Left lung (tissue), 10 donors: ENCODE data around the gene ERCC2. TPM values are rescaled to one million over a fixed set of nuclear protein-coding genes. Genes with fewer than 3 reads are reported as not detected.

Experiments used
- ATAC-seq: fragments of 200-7000 bp; cut with Tn5 transposase; one replicate; pipeline ENCODE4 v1.9.1; 2020; ENCODE audit warnings: moderate library complexity
- DNase-seq, 4 donors: peaks; one replicate each; pipeline ENCODE4 v3.0.0-alpha.2; 2013 to 2020
- H3K27ac ChIP-seq, 2 donors: fragments of 200-600 bp; sonication (generic) in 1 of 2; one replicate each; pipeline versions ENCODE4 v1.5.0 to v1.8.0; 2020 to 2021
- H3K27me3 ChIP-seq, 2 donors: fragments of 200-600 bp; sonication (generic) in 1 of 2; one replicate each; pipeline versions ENCODE4 v1.5.0 to v1.8.0; 2020 to 2021
- H3K36me3 ChIP-seq, 2 donors: fragments of 200-600 bp; sonication (generic) in 1 of 2; one replicate each; pipeline versions ENCODE4 v1.5.0 to v1.8.0; 2020 to 2021
- H3K4me1 ChIP-seq, 2 donors: fragments of 200-600 bp; one replicate each; pipeline ENCODE4 v1.8.0; 2021
- H3K4me3 ChIP-seq, 2 donors: fragments of 200-600 bp; sonication (generic) in 1 of 2; one replicate each; pipeline versions ENCODE4 v1.5.0 to v1.8.0; 2020 to 2021; ENCODE audit warnings: mild to moderate bottlenecking in 1 of 2
- H3K9me3 ChIP-seq, 2 donors: fragments of 200-600 bp; sonication (generic) in 1 of 2; one replicate each; pipeline versions ENCODE4 v1.5.0 to v1.8.0; 2020 to 2021
- CTCF ChIP-seq, 2 donors: fragments of 200-600 bp; sonication (generic) in 1 of 2; IDR thresholded peaks; one replicate each; pipeline versions ENCODE4 v1.5.0 to v1.8.0; 2021; ENCODE audit warnings: antibody characterized with exemption in 2 of 2
- intact Hi-C, 2 donors: fragments of 100-400 bp; cut with DNase I; formaldehyde crosslinking; loops; one replicate each; pipeline versions ENCODE4 v1.11.2 to v1.14.2; 2022
- polyA plus RNA-seq, 6 donors: library from polyadenylated mRNA; unstranded; fragments of 120-200 nt; gene quantifications; one replicate each; pipeline ENCODE4 v1.2.1, GENCODE V29; 2013; ENCODE audit not compliant: insufficient read length in 6 of 6
- total RNA-seq, 2 donors: library from RNA; stranded (reverse); fragmentation: NEBNext Ultra II Directional; extraction: Animal tissue kit (Norgen Biotek cat#: 25700); gene quantifications; one replicate each; pipeline ENCODE4 v1.2.1, GENCODE V29; 2021
- donor health status: DM: no; HTN: yes; CAD: no.
- donor health status: DM: no; HTN: no; CAD: no.

Gene ERCC2
- total and polyA plus RNA-seq, 8 donors, result 21.2 to 36.7 (median 31.3) TPM

GRCh38 chr19:45303269-45304060, 66.9 kb downstream of the ERCC2 start:
- DNase-seq (no peak), ATAC-seq (no peak)
- no peak overlapping the region for H3K27ac ChIP-seq
- intact Hi-C loops, result no loop called here
- no peaks in the 10 kb centered on the region for H3K4me1 ChIP-seq
- no peak overlapping the region for H3K4me3 ChIP-seq
- TF ChIP-seq CTCF (IDR thresholded peaks at IDR 0.05), result no peak
- H3K36me3 ChIP-seq, result peaks cover 0 to 37% of the 10 kb centered on the region in 2 donors
- H3K27me3 ChIP-seq, result peaks cover 0 to 4% of the 10 kb centered on the region in 2 donors
- H3K9me3 ChIP-seq, result no peaks in the 10 kb centered on the region

GRCh38 chr19:45302416-45302815, 68.0 kb downstream of the ERCC2 start:
- intact Hi-C loops, result no loop called here
- Histone ChIP-seq H3K36me3 (peaks cover 0 to 44% of the 10 kb centered on the region in 2 donors), H3K27ac (no peak overlapping the region), H3K4me3 (no peak overlapping the region), H3K9me3 (no peaks in the 10 kb centered on the region), H3K27me3 (no peaks in the 10 kb centered on the region), H3K4me1 (no peaks in the 10 kb centered on the region)
- TF ChIP-seq CTCF (IDR thresholded peaks at IDR 0.05), result no peak
- DNase-seq (no peak), ATAC-seq (no peak)

Other genes starting within 250 kb of the ERCC2 start
- not detected for gene NKPD1, start 209.6 kb downstream of the ERCC2 start, total RNA-seq
- under 1 TPM; 0.08 to 0.24 (median 0.17) TPM for gene NKPD1, start 209.6 kb downstream of the ERCC2 start, polyA plus RNA-seq
- gene TRAPPC6A, start 192.3 kb downstream of the ERCC2 start, total RNA-seq, result 10 to 100 TPM; 13.0 to 13.6 TPM
- gene TRAPPC6A, start 192.3 kb downstream of the ERCC2 start, polyA plus RNA-seq, result 10 to 100 TPM; 19.1 to 28.9 (median 24.1) TPM
- 10 to 100 TPM; 13.8 to 15.8 TPM for gene BLOC1S3, start 191.8 kb downstream of the ERCC2 start, total RNA-seq
- 10 to 100 TPM in 1 of 6 donors, 1 to 10 TPM in 5; 7.8 to 10.5 (median 9.0) TPM for gene BLOC1S3, start 191.8 kb downstream of the ERCC2 start, polyA plus RNA-seq
- gene EXOC3L2, start 125.2 kb downstream of the ERCC2 start, total RNA-seq, result 1 to 10 TPM; 3.2 to 3.3 TPM
- 1 to 10 TPM in 3 of 6 donors, under 1 TPM in 3; 0.85 to 2.4 (median 1.1) TPM for gene EXOC3L2, start 125.2 kb downstream of the ERCC2 start, polyA plus RNA-seq
- 10 to 100 TPM; 24.6 to 33.7 TPM for gene MARK4, start 119.3 kb downstream of the ERCC2 start, total RNA-seq
- gene MARK4, start 119.3 kb downstream of the ERCC2 start, polyA plus RNA-seq, result 10 to 100 TPM; 35.6 to 46.4 (median 38.9) TPM
- gene CKM, start 47.7 kb downstream of the ERCC2 start, total RNA-seq, result 1 to 10 TPM; 1.2 to 1.7 TPM
- under 1 TPM; 0.20 to 0.46 (median 0.29) TPM for gene CKM, start 47.7 kb downstream of the ERCC2 start, polyA plus RNA-seq
- 1 to 10 TPM in 1 of 2 donors, under 1 TPM in 1; 0.73 to 1.9 TPM for gene KLC3, start 29.8 kb downstream of the ERCC2 start, total RNA-seq
- gene KLC3, start 29.8 kb downstream of the ERCC2 start, polyA plus RNA-seq, result 1 to 10 TPM in 1 of 6 donors, under 1 TPM in 5; 0.52 to 1.3 (median 0.66) TPM
- 10 to 100 TPM; 30.0 to 51.4 TPM for gene PPP1R13L, start 34.5 kb upstream of the ERCC2 start, total RNA-seq
- gene PPP1R13L, start 34.5 kb upstream of the ERCC2 start, polyA plus RNA-seq, result 10 to 100 TPM; 12.9 to 18.4 (median 15.9) TPM
- gene POLR1G, start 36.1 kb upstream of the ERCC2 start, total RNA-seq, result 1 to 10 TPM; 4.8 to 6.0 TPM
- gene POLR1G, start 36.1 kb upstream of the ERCC2 start, polyA plus RNA-seq, result 1 to 10 TPM; 2.8 to 5.2 (median 4.0) TPM
- gene ERCC1, start 53.3 kb upstream of the ERCC2 start, total RNA-seq, result 10 to 100 TPM; 56.1 to 57.8 TPM
- gene ERCC1, start 53.3 kb upstream of the ERCC2 start, polyA plus RNA-seq, result 100 to 1,000 TPM in 1 of 6 donors, 10 to 100 TPM in 5; 73.5 to 108 (median 91.4) TPM
- 10 to 100 TPM in 1 of 2 donors, 1 to 10 TPM in 1; 7.1 to 20.4 TPM for gene FOSB, start 97.4 kb upstream of the ERCC2 start, total RNA-seq
- gene FOSB, start 97.4 kb upstream of the ERCC2 start, polyA plus RNA-seq, result 100 to 1,000 TPM in 5 of 6 donors, 1 to 10 TPM in 1; 5.7 to 766 (median 199) TPM
- 10 to 100 TPM in 1 of 2 donors, 1 to 10 TPM in 1; 9.4 to 16.7 TPM for gene RTN2, start 126.5 kb upstream of the ERCC2 start, total RNA-seq
- 10 to 100 TPM in 4 of 6 donors, 1 to 10 TPM in 2; 6.6 to 17.9 (median 13.5) TPM for gene RTN2, start 126.5 kb upstream of the ERCC2 start, polyA plus RNA-seq
- gene PPM1N, start 127.9 kb upstream of the ERCC2 start, total RNA-seq, result 1 to 10 TPM in 1 of 2 donors, under 1 TPM in 1; 0.47 to 2.1 TPM
- under 1 TPM; 0.17 to 0.60 (median 0.29) TPM for gene PPM1N, start 127.9 kb upstream of the ERCC2 start, polyA plus RNA-seq
- 100 to 1,000 TPM; 109 to 220 TPM for gene VASP, start 136.9 kb upstream of the ERCC2 start, total RNA-seq
- 10 to 100 TPM; 49.5 to 62.2 (median 54.6) TPM for gene VASP, start 136.9 kb upstream of the ERCC2 start, polyA plus RNA-seq
- gene OPA3, start 214.2 kb upstream of the ERCC2 start, total RNA-seq, result 10 to 100 TPM; 14.9 to 17.9 TPM
- 1 to 10 TPM; 4.8 to 9.4 (median 7.0) TPM for gene OPA3, start 214.2 kb upstream of the ERCC2 start, polyA plus RNA-seq
- gene GPR4, start 231.6 kb upstream of the ERCC2 start, total RNA-seq, result 1 to 10 TPM; 4.5 to 9.5 TPM
- gene GPR4, start 231.6 kb upstream of the ERCC2 start, polyA plus RNA-seq, result 1 to 10 TPM; 2.4 to 5.6 (median 4.0) TPM